Activated B cell treated with CpG ODN at 0.5 μM for 24 hours (primary cell): ENCODE measurements around the gene ESR2. TPM values are rescaled to one million over a fixed set of nuclear protein-coding genes. Genes with fewer than 3 reads are reported as not detected.

Experiments used
- ATAC-seq: fragments of 200-7000 bp; cut with Tn5 transposase; one replicate; pipeline ENCODE4 v1.10.0; 2021; ENCODE audit warnings: low read depth, mild to moderate bottlenecking, moderate library complexity
- CTCF ChIA-PET: fragments of 350-600 bp; sonication (Branson Sonifier 250); formaldehyde crosslinking; loops from one replicate; lab custom pipeline; 2021; ENCODE audit warnings: antibody characterized with exemption; lab: Charles Lee
- POLR2A ChIA-PET: fragments of 350-600 bp; sonication (Branson Sonifier 250); formaldehyde crosslinking; loops from one replicate; lab custom pipeline; 2021; ENCODE audit warnings: antibody characterized with exemption; lab: Charles Lee
- DNase-seq: peaks from one replicate; pipeline ENCODE4 v3.0.0; 2022
- H3K27ac Mint-ChIP-seq: one replicate; pipeline ENCODE4 v1.8.0; 2020; ENCODE audit warnings: mixed read lengths
- H3K27me3 Mint-ChIP-seq: one replicate; pipeline ENCODE4 v1.8.0; 2021; ENCODE audit warnings: mixed read lengths
- H3K36me3 Mint-ChIP-seq: one replicate; pipeline ENCODE4 v1.8.0; 2021; ENCODE audit warnings: low read depth, mixed read lengths
- H3K4me1 Mint-ChIP-seq: one replicate; pipeline ENCODE4 v1.8.0; 2021; ENCODE audit warnings: mixed read lengths
- H3K4me3 Mint-ChIP-seq: one replicate; pipeline ENCODE4 v1.8.0; 2020; ENCODE audit warnings: mild to moderate bottlenecking, mixed read lengths
- H3K9me3 Mint-ChIP-seq: one replicate; pipeline ENCODE4 v1.8.0; 2020; ENCODE audit warnings: mixed read lengths
- intact Hi-C: fragments of 100-400 bp; cut with micrococcal nuclease; formaldehyde crosslinking; loops from one replicate; pipeline ENCODE4 v1.15.1; 2024
- total RNA-seq: library from RNA; stranded (reverse); gene quantifications from 2 replicates; pipeline ENCODE4 v1.2.3, GENCODE V29; 2022
- TF ChIP-seq, protein P1 (sequence below): fragments of 200-600 bp; IDR thresholded peaks from one replicate; pipeline ENCODE4 v1.8.0; 2022; ENCODE audit warnings: antibody characterized with exemption, mild to moderate bottlenecking

The ESR2 gene
- total RNA-seq, 1 donor from 2014 or later: 23.2 TPM

DNA sequence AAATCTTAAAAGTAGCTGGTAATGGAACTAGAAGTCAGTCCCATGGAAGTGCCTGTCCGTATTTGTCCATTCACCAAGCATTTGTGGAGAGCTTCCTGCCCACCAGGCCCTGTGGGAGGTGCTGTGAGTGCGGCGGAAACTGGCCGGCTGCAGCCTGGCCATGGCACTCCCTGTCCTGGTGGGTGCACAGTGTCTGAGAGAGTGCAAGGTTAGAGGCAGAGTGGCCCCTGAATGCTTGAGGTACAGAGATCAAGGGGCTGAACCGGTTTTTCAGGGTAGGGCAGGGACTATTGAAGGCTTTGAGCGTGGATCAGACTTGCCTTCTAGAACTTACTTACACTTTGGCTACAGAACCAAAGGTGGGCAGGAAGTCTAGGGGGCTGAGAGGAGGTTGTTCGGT lies 92.9 kb downstream of the ESR2 start:
- DNase-seq: no peak
- ChIA-PET POLR2A (no interaction called here), CTCF (no interaction called here)
- Mint-ChIP-seq H3K27me3 (no peaks in the 10 kb centered on the region), H3K36me3 (peaks cover 2% of the 10 kb centered on the region), H3K4me1 (peaks cover 44% of the 10 kb centered on the region), H3K4me3 (no peak overlapping the region), H3K27ac (no peak overlapping the region), H3K9me3 (no peaks in the 10 kb centered on the region)
- TF ChIP-seq, protein P1, sequence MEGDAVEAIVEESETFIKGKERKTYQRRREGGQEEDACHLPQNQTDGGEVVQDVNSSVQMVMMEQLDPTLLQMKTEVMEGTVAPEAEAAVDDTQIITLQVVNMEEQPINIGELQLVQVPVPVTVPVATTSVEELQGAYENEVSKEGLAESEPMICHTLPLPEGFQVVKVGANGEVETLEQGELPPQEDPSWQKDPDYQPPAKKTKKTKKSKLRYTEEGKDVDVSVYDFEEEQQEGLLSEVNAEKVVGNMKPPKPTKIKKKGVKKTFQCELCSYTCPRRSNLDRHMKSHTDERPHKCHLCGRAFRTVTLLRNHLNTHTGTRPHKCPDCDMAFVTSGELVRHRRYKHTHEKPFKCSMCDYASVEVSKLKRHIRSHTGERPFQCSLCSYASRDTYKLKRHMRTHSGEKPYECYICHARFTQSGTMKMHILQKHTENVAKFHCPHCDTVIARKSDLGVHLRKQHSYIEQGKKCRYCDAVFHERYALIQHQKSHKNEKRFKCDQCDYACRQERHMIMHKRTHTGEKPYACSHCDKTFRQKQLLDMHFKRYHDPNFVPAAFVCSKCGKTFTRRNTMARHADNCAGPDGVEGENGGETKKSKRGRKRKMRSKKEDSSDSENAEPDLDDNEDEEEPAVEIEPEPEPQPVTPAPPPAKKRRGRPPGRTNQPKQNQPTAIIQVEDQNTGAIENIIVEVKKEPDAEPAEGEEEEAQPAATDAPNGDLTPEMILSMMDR: no peak
- ATAC-seq: no peak
- intact Hi-C loops: no loop called here

DNA sequence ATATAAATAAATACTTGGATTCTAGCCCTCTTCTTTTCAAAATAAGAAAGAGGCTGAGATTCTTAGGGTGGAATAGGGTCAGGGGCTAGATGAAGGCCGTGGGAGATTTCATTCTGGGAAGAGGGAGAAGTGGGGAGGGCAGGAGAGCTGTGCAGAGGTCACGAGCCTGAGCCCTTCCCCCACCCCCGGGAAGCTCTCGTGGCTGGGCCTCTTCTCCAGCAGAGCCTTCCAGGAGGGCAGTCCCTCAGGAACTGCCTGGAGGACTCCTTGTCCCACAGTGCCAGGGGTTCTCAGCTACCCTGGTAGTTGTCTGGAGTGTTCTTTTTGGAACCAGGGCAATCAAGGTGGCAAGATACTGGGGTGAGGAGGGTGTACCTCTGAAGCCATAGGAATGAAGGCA lies 94.0 kb downstream of the ESR2 start:
- Mint-ChIP-seq H3K9me3 (no peaks in the 10 kb centered on the region), H3K4me3 (no peak overlapping the region), H3K4me1 (peaks cover 49% of the 10 kb centered on the region), H3K36me3 (peaks cover 2% of the 10 kb centered on the region), H3K27me3 (no peaks in the 10 kb centered on the region), H3K27ac (no peak overlapping the region)
- TF ChIP-seq, protein P1: no peak
- CTCF ChIA-PET: no interaction called here
- POLR2A ChIA-PET: interaction anchor here (1.0 to 1.7 kb wide), 4 partner anchors 8 to 30 kb away, joined by 3 to 8 read pairs (median 4); no protein-coding TSS in a partner anchor
- intact Hi-C loops: no loop called here
- DNase-seq: no peak
- no peak for ATAC-seq

DNA sequence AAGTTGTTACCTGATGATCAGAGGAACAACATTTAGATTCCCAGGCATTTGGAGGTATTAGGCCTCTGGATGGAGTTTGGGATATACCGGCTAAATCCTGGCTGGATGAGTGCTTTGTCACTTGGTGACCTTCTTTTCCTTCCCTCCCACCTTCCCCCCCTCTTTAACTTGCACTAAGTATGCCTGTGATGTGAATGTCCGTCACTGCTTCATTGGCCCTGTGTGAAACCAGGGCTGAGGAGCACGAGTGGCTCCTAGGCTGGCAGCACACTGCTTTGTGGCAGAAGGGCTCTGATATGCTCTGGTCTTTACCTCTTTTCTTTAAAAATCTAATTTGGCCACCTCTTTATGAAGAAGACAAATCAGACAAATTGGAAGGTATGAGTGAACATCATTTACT lies 95.7 kb downstream of the ESR2 start:
- H3K4me1 Mint-ChIP-seq: peaks cover 64% of the 10 kb centered on the region

DNA sequence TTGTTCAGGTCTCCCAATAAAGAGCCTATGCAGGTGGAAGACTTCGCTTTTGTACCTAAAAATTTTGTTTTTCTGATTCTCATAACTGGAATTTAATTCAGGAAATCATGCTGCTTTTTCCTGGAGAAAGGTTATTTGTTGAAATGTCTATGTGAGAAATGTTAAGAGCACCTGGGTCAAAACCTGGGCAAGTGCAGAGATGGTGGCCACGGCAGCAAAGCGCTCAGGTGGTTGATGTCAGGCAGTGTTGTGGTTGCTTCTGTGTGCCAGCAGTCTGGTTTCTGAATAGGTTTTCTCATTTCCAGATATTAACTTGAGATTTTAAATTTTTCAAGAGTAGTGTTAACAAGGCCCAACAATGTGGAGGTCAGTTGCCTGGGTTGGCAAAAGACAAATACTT lies 96.2 kb downstream of the ESR2 start:
- DNase-seq: no peak
- Mint-ChIP-seq H3K36me3 (peaks cover 8% of the 10 kb centered on the region), H3K27ac (peak overlapping the region; percentile 87), H3K4me1 (peaks cover 64% of the 10 kb centered on the region), H3K9me3 (no peaks in the 10 kb centered on the region), H3K27me3 (no peaks in the 10 kb centered on the region), H3K4me3 (no peak overlapping the region)
- no peak for ATAC-seq
- intact Hi-C loops: loop anchor here (1.0 to 5.0 kb wide), 3 partner anchors 11 to 96 kb away; partner anchors contain the start of gene ESR2
- ChIA-PET POLR2A (interaction anchor here (1.0 to 4.6 kb wide), 3 partner anchors 16 to 37 kb away, joined by 3 to 70 read pairs (median 4); no protein-coding TSS in a partner anchor), CTCF (no interaction called here)
- TF ChIP-seq, protein P1: no peak

More for the DNA sequence above, 95.7 kb downstream of the ESR2 start:
- Mint-ChIP-seq H3K36me3 (peaks cover 5% of the 10 kb centered on the region), H3K9me3 (no peaks in the 10 kb centered on the region), H3K27ac (peak overlapping the region; percentile 14), H3K27me3 (no peaks in the 10 kb centered on the region), H3K4me3 (no peak overlapping the region)
- intact Hi-C loops: loop anchor here (5.0 kb wide), 1 partner anchor 36 kb away; no protein-coding TSS in a partner anchor
- TF ChIP-seq, protein P1: no peak
- ATAC-seq (no peak), DNase-seq (no peak)
- POLR2A ChIA-PET: interaction anchor here (0.8 to 1.7 kb wide), 2 partner anchors 11 to 12 kb away, joined by 3 to 8 read pairs; no protein-coding TSS in a partner anchor
- CTCF ChIA-PET: interaction anchor here (0.8 kb wide), 1 partner anchor 20 kb away, joined by 3 read pairs; no protein-coding TSS in a partner anchor

DNA sequence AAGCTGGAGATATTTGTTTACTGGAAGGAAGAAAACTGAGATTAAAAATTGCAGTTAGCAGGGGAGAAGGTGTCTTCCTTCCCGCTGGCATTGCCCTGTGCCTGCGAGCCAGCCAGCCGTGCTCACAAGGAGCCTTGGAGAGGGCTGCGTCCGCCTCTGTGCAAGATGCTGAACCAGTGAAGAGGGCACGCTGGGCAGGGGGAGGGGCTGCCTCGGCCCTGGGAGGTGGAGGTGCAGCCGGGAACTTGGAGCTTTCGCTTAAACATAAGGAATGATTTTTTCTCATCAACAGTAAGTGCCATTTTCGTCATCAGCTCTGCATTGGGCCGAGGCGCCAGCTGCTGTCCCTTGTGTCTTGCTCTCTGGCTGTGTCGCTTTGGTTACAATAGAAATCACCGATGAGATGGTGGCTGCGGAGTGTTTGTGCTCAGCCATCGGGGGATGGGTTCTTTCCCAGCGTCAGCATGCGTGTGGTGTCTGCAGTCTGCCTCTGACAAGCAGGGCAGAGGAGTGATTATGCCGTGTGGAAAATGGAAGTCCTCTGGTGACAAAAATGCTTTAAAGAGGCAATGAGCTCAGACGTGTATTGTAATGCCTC lies 97.3 kb downstream of the ESR2 start:
- Mint-ChIP-seq H3K36me3 (peaks cover 8% of the 10 kb centered on the region), H3K27me3 (no peaks in the 10 kb centered on the region), H3K4me3 (peak overlapping the region; percentile 83), H3K9me3 (no peaks in the 10 kb centered on the region), H3K27ac (peak overlapping the region; percentile 87), H3K4me1 (peaks cover 59% of the 10 kb centered on the region)
- intact Hi-C loops: loop anchor here (1.0 to 5.0 kb wide), 3 partner anchors 12 to 97 kb away; partner anchors contain the start of gene ESR2
- TF ChIP-seq, protein P1: no peak
- CTCF ChIA-PET: interaction anchor here (0.6 to 2.0 kb wide), 3 partner anchors 39 to 98 kb away, joined by 3 to 7 read pairs (median 3); partner anchors contain the start of gene ESR2
- ATAC-seq: peak; percentile 81
- DNase-seq: peak; percentile 46
- POLR2A ChIA-PET: interaction anchor here (0.6 to 4.6 kb wide), 10 partner anchors 13 to 307 kb away, joined by 3 to 70 read pairs (median 4); partner anchors contain the start of genes ESR2, ZBTB1 and ZBTB25
